Right lobe of liver (tissue), 4 donors: ENCODE data around the gene OCIAD2.

ENCODE experiments used
- POLR2A ChIP-seq: fragments of 450-650 bp; IDR thresholded peaks from one replicate; pipeline ENCODE4 v1.6.1; 2017; ENCODE audit warnings: antibody characterized with exemption, mild to moderate bottlenecking
- TF ChIP-seq, protein P1 (sequence below), 4 donors: fragments of 200-600 bp in 3 of 4; fragments of 450-650 bp in 1 of 4; IDR thresholded peaks; one replicate each; pipeline versions ENCODE4 v1.5.1 to v1.8.0; 2016 to 2022; ENCODE audit warnings: antibody characterized with exemption in 4 of 4, mild to moderate bottlenecking in 2 of 4
- donor health status: DM: no; HTN: no; CAD: no.
- donor health status: DM: no; HTN: no; CAD: no.
- donor health status: DM: no; HTN: yes; CAD: no.

DNA sequence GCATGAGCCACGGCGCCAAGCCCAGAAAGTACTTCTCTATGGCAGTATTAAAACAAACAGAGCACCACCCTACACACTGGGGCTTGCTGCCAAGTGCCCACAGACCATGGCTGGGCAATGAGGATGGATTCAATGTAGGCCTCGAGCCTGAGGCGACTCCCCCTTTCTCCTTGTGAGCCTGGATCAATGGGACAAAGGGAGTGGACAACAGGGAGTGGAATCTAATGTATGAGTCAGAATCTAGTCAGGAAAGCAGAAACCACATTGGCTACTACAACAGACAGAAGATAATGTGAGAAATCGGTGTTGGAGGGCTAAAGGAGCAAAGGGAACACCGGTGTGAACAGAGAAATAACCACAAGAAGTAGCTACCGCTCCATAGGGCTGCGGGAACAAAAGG, 37.7 kb upstream of the OCIAD2 start:
- TF ChIP-seq, protein P1, sequence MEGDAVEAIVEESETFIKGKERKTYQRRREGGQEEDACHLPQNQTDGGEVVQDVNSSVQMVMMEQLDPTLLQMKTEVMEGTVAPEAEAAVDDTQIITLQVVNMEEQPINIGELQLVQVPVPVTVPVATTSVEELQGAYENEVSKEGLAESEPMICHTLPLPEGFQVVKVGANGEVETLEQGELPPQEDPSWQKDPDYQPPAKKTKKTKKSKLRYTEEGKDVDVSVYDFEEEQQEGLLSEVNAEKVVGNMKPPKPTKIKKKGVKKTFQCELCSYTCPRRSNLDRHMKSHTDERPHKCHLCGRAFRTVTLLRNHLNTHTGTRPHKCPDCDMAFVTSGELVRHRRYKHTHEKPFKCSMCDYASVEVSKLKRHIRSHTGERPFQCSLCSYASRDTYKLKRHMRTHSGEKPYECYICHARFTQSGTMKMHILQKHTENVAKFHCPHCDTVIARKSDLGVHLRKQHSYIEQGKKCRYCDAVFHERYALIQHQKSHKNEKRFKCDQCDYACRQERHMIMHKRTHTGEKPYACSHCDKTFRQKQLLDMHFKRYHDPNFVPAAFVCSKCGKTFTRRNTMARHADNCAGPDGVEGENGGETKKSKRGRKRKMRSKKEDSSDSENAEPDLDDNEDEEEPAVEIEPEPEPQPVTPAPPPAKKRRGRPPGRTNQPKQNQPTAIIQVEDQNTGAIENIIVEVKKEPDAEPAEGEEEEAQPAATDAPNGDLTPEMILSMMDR (IDR thresholded peaks at IDR 0.05) = no peak
- TF ChIP-seq POLR2A = no peak
